ENCODE measurements around the gene MPND.

The MPND gene

DNA sequence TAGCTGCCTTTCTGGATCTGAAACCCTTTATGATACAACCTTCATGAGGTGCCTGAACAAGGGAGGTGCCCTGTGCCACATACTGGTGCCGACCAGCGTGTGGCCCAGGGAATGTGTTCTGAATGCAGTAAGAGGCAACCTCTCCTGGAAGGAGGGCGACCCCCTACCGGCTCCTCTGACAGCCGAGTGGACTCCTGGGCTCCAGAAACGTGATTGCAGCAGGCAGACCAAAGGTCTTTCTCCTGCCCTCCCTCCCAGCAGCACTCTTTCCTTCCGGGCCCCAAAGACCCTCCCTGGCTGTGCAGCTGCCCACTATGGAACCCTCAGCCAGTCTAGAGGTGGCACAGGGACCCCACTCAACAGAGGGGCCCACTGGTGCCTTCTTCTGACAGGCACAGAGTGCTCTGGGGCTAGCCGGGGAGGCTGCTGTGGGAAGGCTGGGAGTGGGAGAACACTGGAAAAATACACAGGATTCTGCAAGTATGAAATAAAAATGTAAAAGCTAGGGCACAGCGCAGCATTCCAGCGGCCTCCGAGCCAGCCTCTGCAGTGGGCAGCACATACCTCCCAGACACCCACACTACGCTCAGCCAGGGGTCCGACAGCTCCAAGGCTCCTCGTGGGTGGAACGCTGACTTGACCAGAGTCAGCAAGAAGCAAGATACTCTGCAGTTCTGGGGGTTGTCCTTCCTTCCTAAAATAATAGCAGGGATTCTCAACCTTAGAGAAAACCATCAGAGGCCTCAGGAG is 42.1 kb downstream of the MPND start:
- DNase-seq, result no peak

DNA sequence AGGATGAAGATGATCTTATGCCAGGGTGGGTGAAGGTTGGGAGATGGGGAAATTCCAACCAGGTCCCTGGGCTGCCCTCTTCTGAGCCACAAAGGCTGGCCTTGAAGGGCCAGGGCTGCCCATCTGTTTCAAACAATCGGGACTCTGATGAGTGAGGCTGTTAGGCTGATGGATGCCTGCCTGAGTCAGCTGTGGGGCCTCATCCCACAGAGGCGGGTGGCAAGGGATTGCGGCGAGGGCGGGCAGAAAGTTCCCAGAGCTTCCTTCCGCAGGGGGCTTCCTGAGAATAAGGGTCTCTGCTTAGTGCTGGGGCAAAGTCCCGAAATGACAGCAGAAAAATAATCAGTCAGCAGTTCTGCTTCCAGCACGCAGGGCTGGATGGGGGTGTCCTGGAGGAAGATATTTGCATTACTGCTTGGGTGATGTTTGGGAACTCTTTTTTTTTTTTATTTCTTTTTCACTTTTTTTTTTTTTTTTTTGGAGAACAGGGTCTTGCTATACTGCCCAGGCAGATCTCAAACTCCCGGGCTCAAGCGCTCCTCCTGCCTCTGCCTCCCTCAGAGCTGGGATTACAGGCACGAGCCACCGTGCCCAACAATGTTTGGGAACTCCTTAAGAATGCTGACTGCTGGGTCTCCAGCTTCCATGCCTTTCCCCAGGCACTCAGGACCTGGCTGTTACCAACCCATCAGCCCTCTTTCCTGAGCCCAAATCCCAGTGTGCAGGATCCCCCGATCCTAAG is 42.9 kb downstream of the MPND start:
- DNase-seq, result no peak

- no peak for DNase-seq
Measured at GRCh38 chr19:4388337-4389063, 45.1 kb downstream of the MPND start.

GRCh38 chr19:4389064-4389375 is 45.7 kb downstream of the MPND start:
- no peak for DNase-seq

GRCh38 chr19:4389511-4390016 is 46.2 kb downstream of the MPND start:
- DNase-seq, result no peak

GRCh38 chr19:4390017-4390566 is 46.7 kb downstream of the MPND start:
- no peak for DNase-seq

GRCh38 chr19:4390567-4391305 is 47.4 kb downstream of the MPND start:
- DNase-seq, result no peak

GRCh38 chr19:4391306-4391693 is 47.9 kb downstream of the MPND start:
- no peak for DNase-seq

DNA sequence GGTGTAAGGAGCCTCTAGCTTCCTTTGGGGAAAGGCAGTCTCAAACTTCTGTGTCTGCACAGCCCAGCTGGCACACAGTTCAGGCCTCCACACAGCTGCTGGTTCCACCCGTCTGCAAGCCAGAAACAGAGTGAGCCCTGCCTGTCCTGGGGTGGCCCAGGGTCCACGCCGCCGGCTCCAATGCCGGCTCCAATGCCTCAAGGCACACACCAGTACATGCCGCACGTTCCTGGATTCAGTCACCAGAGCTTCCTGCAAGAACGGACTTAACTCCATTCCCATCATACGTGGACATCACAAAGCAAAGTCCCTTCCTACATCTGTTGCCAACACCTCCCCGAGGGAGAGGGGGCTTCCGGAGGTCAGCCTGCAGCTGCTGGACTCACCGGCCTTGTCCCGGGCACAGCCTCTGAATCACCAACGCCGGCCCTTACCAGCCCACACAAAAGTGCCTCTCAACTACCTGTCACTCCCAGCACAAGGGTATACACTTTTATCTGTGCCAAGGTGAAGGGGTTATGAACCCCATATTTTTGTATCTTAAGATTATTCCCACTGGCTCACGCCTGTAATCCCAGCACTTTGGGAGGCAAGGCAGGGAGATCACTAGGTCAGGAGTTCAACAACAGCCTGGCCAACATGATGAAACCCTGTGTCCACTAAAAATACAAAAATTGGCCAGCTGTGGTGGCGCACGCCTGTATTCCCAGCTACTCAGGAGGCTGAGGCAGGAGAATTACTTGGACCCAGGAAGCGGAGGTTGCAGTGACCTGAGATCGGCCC is 48.5 kb downstream of the MPND start:
- no peak for DNase-seq

DNA sequence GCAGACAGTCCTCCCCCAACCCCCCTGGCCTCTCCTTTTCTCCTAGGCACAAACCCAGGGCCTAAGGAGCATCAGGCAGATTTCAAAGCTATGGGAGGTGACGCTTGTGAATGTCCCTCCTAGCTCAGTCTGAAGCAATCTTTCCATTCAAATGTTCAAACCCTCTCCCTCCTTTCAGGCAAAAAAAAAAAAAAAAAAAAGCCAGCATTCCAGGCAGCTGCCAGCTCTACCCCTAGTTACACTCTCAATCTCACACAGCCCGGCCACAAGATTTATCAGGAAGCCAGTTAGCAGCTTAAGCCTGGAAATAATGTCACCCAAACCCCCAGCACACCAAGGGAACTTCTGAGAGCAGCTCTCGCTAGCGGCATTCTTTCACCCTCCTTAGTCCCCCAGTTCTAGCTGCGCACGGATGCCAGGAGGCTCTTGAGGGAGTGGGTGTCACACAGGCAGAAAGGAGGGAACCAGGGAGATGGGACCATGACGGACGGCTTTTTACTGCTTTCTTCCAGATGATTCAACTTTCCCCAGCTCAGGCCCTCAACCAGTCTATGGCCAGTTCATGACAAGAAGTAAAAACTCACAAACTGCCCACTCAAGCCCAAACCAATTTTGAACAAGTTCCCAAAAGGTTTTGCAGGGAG is 50.7 kb downstream of the MPND start:
- no peak for DNase-seq

DNA sequence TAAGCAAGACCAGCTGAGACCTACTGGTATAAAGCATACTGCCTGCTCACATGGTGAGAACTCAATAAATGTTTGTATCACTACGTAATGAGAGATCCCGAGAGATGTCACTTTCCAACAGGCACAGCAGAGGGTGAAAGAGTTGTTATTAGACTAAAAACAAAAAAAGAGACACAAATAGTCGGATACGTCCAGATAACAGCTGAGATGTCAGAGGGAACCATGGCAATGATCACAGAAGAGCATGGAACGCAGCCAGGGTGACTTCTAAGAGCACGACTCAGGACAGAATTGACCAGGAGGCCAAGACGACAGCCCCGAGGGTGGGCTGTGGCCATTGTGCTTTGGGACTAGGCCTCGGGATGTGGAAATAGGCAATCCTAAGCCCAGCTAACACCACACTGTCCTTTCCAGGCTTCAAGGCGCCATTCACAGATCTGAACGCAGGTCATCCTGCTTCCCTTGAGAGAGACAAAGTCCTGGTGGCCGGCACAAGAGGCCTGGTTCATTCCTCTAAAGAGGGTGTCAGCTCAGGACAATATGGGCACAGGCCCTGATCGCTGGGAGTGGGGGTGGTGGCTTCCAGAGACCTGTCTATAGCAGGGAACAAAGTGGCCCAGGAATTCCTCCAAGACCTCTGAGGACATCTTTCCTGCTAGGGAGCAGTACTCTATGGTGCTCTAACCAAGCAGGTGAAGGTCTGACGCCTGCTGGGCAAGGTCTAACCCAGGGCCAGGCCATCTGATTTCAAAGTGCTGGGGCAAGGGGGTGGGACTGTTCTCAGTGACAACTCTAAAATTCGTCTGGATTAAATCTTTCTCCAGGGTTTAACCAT is 53.8 kb downstream of the MPND start:
- DNase-seq, result no peak

DNA sequence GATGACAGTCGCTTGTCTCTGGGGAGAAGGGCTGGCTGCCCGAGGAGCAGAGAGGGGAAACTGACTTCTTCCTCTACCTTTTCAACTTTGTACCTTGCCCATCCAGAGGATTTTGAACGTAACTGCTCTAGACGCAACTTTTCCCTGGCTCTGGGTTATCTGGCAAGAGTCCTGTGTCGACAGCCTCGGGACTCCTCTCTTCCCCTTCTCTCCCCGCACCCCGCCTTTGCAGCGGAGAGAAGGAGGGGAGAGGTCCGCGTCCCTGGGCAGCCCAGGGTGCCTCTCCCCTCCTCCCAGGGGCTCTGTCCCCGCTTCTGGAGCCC is 56.4 kb downstream of the MPND start:
- no peak for DNase-seq

DNA sequence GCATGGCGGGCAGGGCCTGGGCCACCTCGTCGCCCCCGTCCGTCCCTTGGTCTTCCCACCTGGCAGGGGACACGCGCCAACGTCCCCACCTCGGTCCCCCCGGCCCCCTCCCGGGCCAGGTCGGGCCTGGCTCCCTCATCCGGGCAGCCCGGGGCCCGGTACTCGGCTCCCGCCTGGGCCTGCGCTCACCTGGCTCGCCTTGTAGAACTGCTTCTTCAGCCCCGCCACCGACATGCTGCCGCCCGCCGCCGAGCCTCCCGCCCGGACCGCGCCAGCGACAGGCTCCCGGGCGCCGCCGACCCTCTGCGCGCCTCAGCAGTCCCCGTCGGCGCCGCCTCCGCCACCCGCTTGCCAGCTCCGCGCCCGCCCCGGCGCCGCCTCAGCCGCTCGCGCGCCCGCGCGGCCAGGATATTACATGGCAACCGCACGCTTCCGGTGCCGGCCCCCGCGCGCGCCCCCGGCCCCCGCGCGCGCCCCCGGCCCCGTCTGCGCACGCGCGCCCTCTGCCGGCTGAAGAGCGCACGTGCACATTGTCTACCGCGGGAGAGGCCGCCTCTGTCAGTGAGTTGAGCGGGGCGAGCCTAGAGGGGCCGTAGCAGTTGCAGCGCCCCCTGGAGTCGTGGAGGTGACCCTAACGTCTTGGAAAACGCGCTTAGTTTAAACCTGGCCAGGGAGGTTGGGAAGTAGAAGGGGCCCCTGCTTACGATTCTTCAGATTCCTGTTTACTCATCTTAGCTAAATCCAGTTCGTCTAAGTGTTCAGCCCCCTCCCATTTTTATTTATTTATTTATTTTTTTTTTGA is 57.0 kb downstream of the MPND start, which contains the start of gene SH3GL1:
TSS of gene SH3GL1 (minus strand) at position 413 of the 802 bp plus-strand sequence. CDS start at position 234, 179 bp downstream.
- DNase-seq, result peak; percentile 90

DNA sequence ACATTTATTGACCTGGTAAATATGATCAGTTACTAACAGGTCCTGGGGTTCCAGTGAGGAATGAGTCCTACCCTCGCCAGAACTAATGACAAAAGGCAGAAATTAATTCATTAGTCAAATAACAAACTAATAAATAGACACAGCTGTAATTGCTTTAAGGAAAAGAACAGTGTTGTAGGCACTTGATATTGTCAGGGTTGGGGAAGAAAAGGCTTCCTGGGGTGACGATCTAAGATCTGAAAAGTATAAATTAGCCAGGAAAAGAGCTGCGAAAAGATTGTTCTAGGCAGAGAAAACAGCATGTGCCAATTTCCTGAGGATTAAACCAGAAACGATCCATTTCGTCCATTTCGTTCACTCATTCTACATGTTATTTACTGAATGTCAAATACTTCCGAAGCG is 58.4 kb downstream of the MPND start:
- DNase-seq, result no peak

GRCh38 chr19:4402171-4403004 is 59.0 kb downstream of the MPND start, which contains the start of gene CHAF1A:
CHAF1A (plus strand) TSS chr19:4402640; CDS start chr19:4402763, 123 bp downstream.
- DNase-seq, result peak; percentile 100

- no peak for DNase-seq
Measured at GRCh38 chr19:4403005-4403761, 59.8 kb downstream of the MPND start.

DNA sequence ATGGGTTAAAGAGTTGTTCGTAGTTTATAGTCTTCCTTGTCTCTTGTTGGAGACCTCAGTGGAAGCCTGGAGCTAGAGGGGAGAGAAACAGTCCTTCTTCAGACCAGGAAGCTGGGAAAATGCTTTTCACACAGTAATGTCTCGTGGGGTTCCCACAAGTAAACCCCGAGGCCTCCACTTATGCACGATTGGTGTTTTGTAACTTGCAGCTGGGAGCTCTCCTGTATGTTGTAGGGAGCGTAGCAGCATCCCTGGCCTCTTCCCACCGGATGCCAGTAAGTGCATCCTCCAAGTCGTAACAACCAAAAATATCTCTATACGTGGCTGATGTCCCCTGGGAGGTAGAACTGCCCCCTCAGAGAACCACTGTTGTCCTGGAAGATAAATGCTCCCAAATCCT is 62.6 kb downstream of the MPND start:
- DNase-seq, result no peak

GRCh38 chr19:4406626-4407025 is 63.3 kb downstream of the MPND start:
- DNase-seq, result no peak
